Left lung (tissue), 10 donors: ENCODE data around the gene PCTP. TPM values are rescaled to one million over a fixed set of nuclear protein-coding genes. Genes with fewer than 3 reads are reported as not detected.

ENCODE experiments used
- ATAC-seq: fragments of 200-7000 bp; cut with Tn5 transposase; one replicate; pipeline ENCODE4 v1.9.1; 2020; ENCODE audit warnings: moderate library complexity
- DNase-seq, 4 donors: peaks; one replicate each; pipeline ENCODE4 v3.0.0-alpha.2; 2013 to 2020
- H3K27ac ChIP-seq, 2 donors: fragments of 200-600 bp; sonication (generic) in 1 of 2; one replicate each; pipeline versions ENCODE4 v1.5.0 to v1.8.0; 2020 to 2021
- H3K27me3 ChIP-seq, 2 donors: fragments of 200-600 bp; sonication (generic) in 1 of 2; one replicate each; pipeline versions ENCODE4 v1.5.0 to v1.8.0; 2020 to 2021
- H3K36me3 ChIP-seq, 2 donors: fragments of 200-600 bp; sonication (generic) in 1 of 2; one replicate each; pipeline versions ENCODE4 v1.5.0 to v1.8.0; 2020 to 2021
- H3K4me1 ChIP-seq, 2 donors: fragments of 200-600 bp; one replicate each; pipeline ENCODE4 v1.8.0; 2021
- H3K4me3 ChIP-seq, 2 donors: fragments of 200-600 bp; sonication (generic) in 1 of 2; one replicate each; pipeline versions ENCODE4 v1.5.0 to v1.8.0; 2020 to 2021; ENCODE audit warnings: mild to moderate bottlenecking in 1 of 2
- H3K9me3 ChIP-seq, 2 donors: fragments of 200-600 bp; sonication (generic) in 1 of 2; one replicate each; pipeline versions ENCODE4 v1.5.0 to v1.8.0; 2020 to 2021
- CTCF ChIP-seq, 2 donors: fragments of 200-600 bp; sonication (generic) in 1 of 2; IDR thresholded peaks; one replicate each; pipeline versions ENCODE4 v1.5.0 to v1.8.0; 2021; ENCODE audit warnings: antibody characterized with exemption in 2 of 2
- intact Hi-C, 2 donors: fragments of 100-400 bp; cut with DNase I; formaldehyde crosslinking; loops; one replicate each; pipeline versions ENCODE4 v1.11.2 to v1.14.2; 2022
- polyA plus RNA-seq, 6 donors: library from polyadenylated mRNA; unstranded; fragments of 120-200 nt; gene quantifications; one replicate each; pipeline ENCODE4 v1.2.1, GENCODE V29; 2013; ENCODE audit not compliant: insufficient read length in 6 of 6
- total RNA-seq, 2 donors: library from RNA; stranded (reverse); fragmentation: NEBNext Ultra II Directional; extraction: Animal tissue kit (Norgen Biotek cat#: 25700); gene quantifications; one replicate each; pipeline ENCODE4 v1.2.1, GENCODE V29; 2021
- donor health status: DM: no; HTN: yes; CAD: no.
- donor health status: DM: no; HTN: no; CAD: no.

Gene PCTP
- total and polyA plus RNA-seq, 8 donors = 19.0 to 24.2 (median 21.9) TPM

GRCh38 chr17:55727920-55728319 is 22.9 kb upstream of the PCTP start:
- Histone ChIP-seq H3K4me3 (no peak overlapping the region), H3K27ac (peak overlapping the region in 1 of 2 donors; percentile 39), H3K9me3 (no peaks in the 10 kb centered on the region), H3K4me1 (peaks cover 7 to 8% of the 10 kb centered on the region in 2 donors), H3K36me3 (no peaks in the 10 kb centered on the region), H3K27me3 (peaks cover 0 to 4% of the 10 kb centered on the region in 2 donors)
- intact Hi-C loops = no loop called here
- DNase-seq (no peak), ATAC-seq (no peak)
- no peak for TF ChIP-seq CTCF (IDR thresholded peaks at IDR 0.05)

- Histone ChIP-seq H3K4me1 (peaks cover 7 to 13% of the 10 kb centered on the region in 2 donors), H3K9me3 (no peaks in the 10 kb centered on the region), H3K27ac (peak overlapping the region; percentile 39), H3K4me3 (peak overlapping the region in 1 of 2 donors; percentile 5), H3K36me3 (no peaks in the 10 kb centered on the region), H3K27me3 (no peaks in the 10 kb centered on the region)
- no peak for TF ChIP-seq CTCF (IDR thresholded peaks at IDR 0.05)
- DNase-seq (no peak), ATAC-seq (no peak)
- intact Hi-C loops = no loop called here
These were observed 22.5 kb upstream of the PCTP start for GRCh38 chr17:55728361-55728760.

- Histone ChIP-seq H3K9me3 (no peaks in the 10 kb centered on the region), H3K4me1 (peaks cover 7 to 17% of the 10 kb centered on the region in 2 donors), H3K27me3 (no peaks in the 10 kb centered on the region), H3K36me3 (no peaks in the 10 kb centered on the region), H3K27ac (peak overlapping the region; percentile 39), H3K4me3 (peak overlapping the region in 1 of 2 donors; percentile 5)
- ATAC-seq (no peak), DNase-seq (no peak)
- intact Hi-C loops = no loop called here
- TF ChIP-seq CTCF (IDR thresholded peaks at IDR 0.05) = no peak
These were observed 22.0 kb upstream of the PCTP start for GRCh38 chr17:55728833-55729232.

DNA sequence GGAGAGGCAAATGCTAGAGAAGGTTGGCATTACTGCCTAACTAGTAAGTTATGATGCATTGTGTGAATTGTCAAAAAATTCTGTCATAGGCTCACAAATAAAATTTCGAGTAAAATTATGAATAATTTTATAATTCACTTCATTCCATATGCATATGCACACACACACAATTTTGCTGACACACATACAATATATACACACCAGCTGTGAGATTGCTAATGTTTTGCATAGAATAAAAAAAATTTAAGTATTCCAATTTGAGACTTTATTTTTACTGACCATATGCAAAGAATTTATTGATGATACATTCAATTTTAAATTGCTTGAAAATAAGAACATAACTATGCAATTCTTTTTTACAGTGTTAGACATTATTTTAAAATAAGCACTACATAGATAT is 21.4 kb upstream of the PCTP start:
- Histone ChIP-seq H3K36me3 (no peaks in the 10 kb centered on the region), H3K27me3 (no peaks in the 10 kb centered on the region), H3K9me3 (no peaks in the 10 kb centered on the region), H3K4me1 (peaks cover 7 to 18% of the 10 kb centered on the region in 2 donors), H3K27ac (peak overlapping the region in 1 of 2 donors; percentile 39), H3K4me3 (peak overlapping the region in 1 of 2 donors; percentile 5)
- ATAC-seq (no peak), DNase-seq (no peak)
- intact Hi-C loops = no loop called here
- TF ChIP-seq CTCF (IDR thresholded peaks at IDR 0.05) = no peak

- H3K36me3 ChIP-seq = no peaks in the 10 kb centered on the region
- H3K4me3 ChIP-seq = peak overlapping the region in 1 of 2 donors; percentile 8
- TF ChIP-seq CTCF (IDR thresholded peaks at IDR 0.05) = no peak
- no peak for DNase-seq
- no peaks in the 10 kb centered on the region for H3K9me3 ChIP-seq
- intact Hi-C loops = no loop called here
- H3K27me3 ChIP-seq = no peaks in the 10 kb centered on the region
- ATAC-seq = no peak
- peaks cover 7 to 19% of the 10 kb centered on the region in 2 donors for H3K4me1 ChIP-seq
- H3K27ac ChIP-seq = peak overlapping the region; percentile 73 to 77
These were observed 20.5 kb upstream of the PCTP start for GRCh38 chr17:55730380-55730779.
